AG10803 (cell line): ENCODE results near the gene TRAPPC10.

Experiments
- DNase-seq: peaks from one replicate; pipeline ENCODE4 v3.0.0; 2010; ENCODE audit warnings: low read depth
- H3K4me3 ChIP-seq: 2 replicates; pipeline ENCODE4 v1.5.1; 2011; ENCODE audit warnings: mild to moderate bottlenecking, low read length, control low read depth
- CTCF ChIP-seq: conservative IDR thresholded peaks from 2 replicates; pipeline ENCODE4 v1.5.1; 2011; ENCODE audit warnings: mild to moderate bottlenecking, low read length, control low read depth, inconsistent platforms

Gene TRAPPC10

GRCh38 chr21:43988016-43988415, 24.1 kb upstream of the TRAPPC10 start:
- TF ChIP-seq CTCF = no peak
- no peak for DNase-seq
- H3K4me3 ChIP-seq = no peak overlapping the region

- DNase-seq = no peak
- H3K4me3 ChIP-seq = no peak overlapping the region
- TF ChIP-seq CTCF = no peak
Measured at GRCh38 chr21:43988506-43989230, 23.4 kb upstream of the TRAPPC10 start.

GRCh38 chr21:43989401-43989800, 22.7 kb upstream of the TRAPPC10 start:
- no peak for DNase-seq
- TF ChIP-seq CTCF = no peak
- no peak overlapping the region for H3K4me3 ChIP-seq

- no peak for TF ChIP-seq CTCF
Measured at GRCh38 chr21:43991447-43991991, 20.6 kb upstream of the TRAPPC10 start.

DNA sequence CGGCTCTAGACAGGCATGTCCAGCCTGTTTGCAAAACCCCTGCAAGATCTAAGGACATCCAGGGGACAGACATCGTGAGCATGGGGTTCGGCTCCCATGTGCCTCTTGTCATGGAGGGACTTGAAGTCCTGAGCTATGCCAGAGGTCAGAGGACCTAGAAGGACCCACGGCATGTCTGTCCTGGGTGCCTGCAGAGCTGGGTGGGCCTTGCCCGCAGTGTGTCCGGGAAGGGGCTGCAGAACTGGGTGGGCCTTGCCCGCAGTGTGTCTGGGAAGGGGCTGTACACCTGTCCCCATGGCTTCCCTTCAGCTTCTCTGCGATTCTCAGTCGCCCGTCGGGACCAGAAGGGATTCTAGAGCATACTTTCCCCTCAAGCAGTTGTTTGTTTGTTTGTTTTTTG, 20.0 kb upstream of the TRAPPC10 start:
- no peak overlapping the region for H3K4me3 ChIP-seq
- DNase-seq = no peak
- TF ChIP-seq CTCF = no peak

More at GRCh38 chr21:43991447-43991991, 20.6 kb upstream of the TRAPPC10 start:
- DNase-seq = no peak
- H3K4me3 ChIP-seq = no peak overlapping the region

DNA sequence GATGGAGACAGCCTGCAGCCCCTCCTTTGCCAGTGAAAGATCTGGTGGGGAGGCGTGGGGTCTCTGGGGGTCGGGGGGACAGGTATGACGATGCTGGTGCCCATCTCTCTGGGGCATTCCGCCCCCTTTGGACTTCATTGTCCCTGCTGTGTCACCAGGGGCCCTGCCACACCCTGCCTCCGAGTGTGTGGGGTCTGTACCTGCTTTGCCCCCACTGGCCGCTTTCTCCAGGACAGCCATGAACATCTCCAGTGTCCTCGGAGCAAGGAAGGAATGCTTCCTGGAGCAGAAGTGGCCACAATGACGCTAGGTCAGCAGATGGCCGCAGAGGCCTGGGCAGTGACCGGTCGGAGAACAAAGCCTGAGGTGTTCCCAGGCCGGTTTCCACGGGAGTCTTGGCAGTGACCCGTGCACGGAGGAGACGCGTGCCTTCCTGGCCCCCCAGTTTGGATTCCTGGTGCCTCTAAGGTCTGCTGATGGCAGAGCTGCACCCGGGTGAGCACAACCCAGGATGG, 18.6 kb upstream of the TRAPPC10 start:
- TF ChIP-seq CTCF = no peak
- no peak overlapping the region for H3K4me3 ChIP-seq

GRCh38 chr21:43994085-43994484, 18.0 kb upstream of the TRAPPC10 start:
- no peak for TF ChIP-seq CTCF
- no peak for DNase-seq
- H3K4me3 ChIP-seq = no peak overlapping the region

More for the DNA sequence above, 18.6 kb upstream of the TRAPPC10 start:
- DNase-seq = no peak
